Vagina (tissue), 2 donors: ENCODE results near the gene PDXK. TPM values are rescaled to one million over a fixed set of nuclear protein-coding genes. Genes with fewer than 3 reads are reported as not detected.
"Not testable (repeated sequence)": the region's sequence is repeated elsewhere in the genome, so short reads cannot be mapped to it uniquely, and the experiment has no call there.

ENCODE experiments used
- DNase-seq, 2 donors: peaks; one replicate each; pipeline ENCODE4 v3.0.0-alpha.2; 2017; ENCODE audit errors: extremely low spot score in 2 of 2
- H3K27ac ChIP-seq: fragments of 200-600 bp; sonication (generic); one replicate; pipeline ENCODE4 v1.5.1; 2019
- H3K27me3 ChIP-seq: fragments of 200-600 bp; sonication (generic); one replicate; pipeline ENCODE4 v1.5.1; 2019
- H3K36me3 ChIP-seq, 2 donors: fragments of 200-600 bp; sonication (generic); one replicate each; pipeline ENCODE4 v1.5.1; 2017 to 2019
- H3K4me1 ChIP-seq: fragments of 200-600 bp; sonication (generic); one replicate; pipeline ENCODE4 v1.5.1; 2019
- H3K4me3 ChIP-seq, 2 donors: fragments of 200-600 bp; sonication (generic); 1 replicate in 1 of 2; 2 replicates in 1 of 2; pipeline ENCODE4 v1.5.1; 2016 to 2019
- H3K9me3 ChIP-seq: fragments of 200-600 bp; sonication (generic); one replicate; pipeline ENCODE4 v1.5.1; 2019
- CTCF ChIP-seq, 3 experiments: fragments of 450-650 bp in 2 of 3; fragments of 200-600 bp in 1 of 3; sonication (generic) in 1 of 3; IDR thresholded peaks; one replicate each; pipeline ENCODE4 v1.5.1; 2017 to 2019; ENCODE audit warnings: antibody characterized with exemption in 3 of 3, mild to moderate bottlenecking in 2 of 3, moderate library complexity in 2 of 3
- POLR2A ChIP-seq, 2 donors: fragments of 450-650 bp; IDR thresholded peaks; one replicate each; pipeline ENCODE4 v1.6.1; 2017; ENCODE audit warnings: antibody characterized with exemption in 2 of 2, mild to moderate bottlenecking in 2 of 2, moderate library complexity in 2 of 2
- POLR2AphosphoS5 ChIP-seq, 2 donors: sonication (generic); formaldehyde crosslinking; IDR thresholded peaks; one replicate each; pipeline ENCODE4 v1.9.0; 2017; ENCODE audit warnings: antibody characterized with exemption in 2 of 2, mild to moderate bottlenecking in 2 of 2, low read depth in 1 of 2; ENCODE audit not compliant: insufficient read depth in 1 of 2
- intact Hi-C: fragments of 100-400 bp; cut with DNase I; formaldehyde crosslinking; loops from one replicate; pipeline ENCODE4 v1.15.1; 2023
- total RNA-seq: library from RNA; depleted of rRNA; stranded (reverse); fragments of >200 nt; gene quantifications from one replicate; pipeline ENCODE4 v1.2.3, GENCODE V29; 2016

Gene PDXK
- total RNA-seq, 1 donor from 2014 or later = 58.7 TPM

DNA sequence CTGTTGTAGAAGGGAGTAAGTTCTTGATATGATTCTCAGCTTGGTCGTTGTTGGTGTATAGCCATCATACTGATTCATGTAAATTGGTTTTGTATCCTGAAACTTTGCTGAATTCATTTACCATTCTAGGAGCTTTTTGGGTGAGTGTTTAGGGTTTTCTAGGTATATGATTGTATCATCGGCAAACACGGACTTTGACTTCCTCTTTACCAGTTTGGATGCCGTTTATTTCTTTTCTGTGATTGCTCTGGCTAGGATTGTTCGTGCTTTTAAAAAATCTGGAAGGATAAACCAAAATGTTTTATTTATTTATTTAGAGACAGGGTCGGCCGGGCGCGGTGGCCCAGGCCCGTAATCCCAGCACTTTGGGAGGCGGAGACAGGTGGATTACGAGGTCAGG lies 39.0 kb upstream of the PDXK start:
- no peak for TF ChIP-seq POLR2A (IDR thresholded peaks at IDR 0.05)
- no peak for TF ChIP-seq CTCF (IDR thresholded peaks at IDR 0.05)
- no peak for TF ChIP-seq POLR2AphosphoS5 (IDR thresholded peaks at IDR 0.05; ENCODE audit: insufficient read depth in 1 of 2, low read depth in 1 of 2)
- DNase-seq = no peak
- intact Hi-C loops = no loop called here

DNA sequence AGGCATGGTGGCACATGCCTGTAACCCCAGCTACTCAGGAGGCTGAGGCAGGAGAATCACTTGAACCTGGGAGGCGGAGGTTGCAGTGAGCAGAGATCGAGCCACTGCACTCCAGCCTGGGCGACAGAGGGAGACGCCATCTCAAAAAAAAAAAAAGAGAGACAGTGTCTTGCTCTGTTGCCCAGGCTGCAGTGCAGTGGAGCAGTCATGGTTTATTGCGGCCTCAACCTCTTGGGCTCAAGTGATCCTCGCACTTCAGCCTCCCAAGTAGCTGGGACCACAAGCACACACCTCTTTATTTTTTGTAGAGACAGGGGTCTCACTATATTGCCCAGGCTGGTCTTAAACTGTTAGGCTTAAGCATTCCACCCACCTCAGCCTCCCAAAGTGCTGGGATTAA lies 38.5 kb upstream of the PDXK start:
- intact Hi-C loops, H3K27me3 ChIP-seq, H3K27ac ChIP-seq, H3K4me3 ChIP-seq, H3K9me3 ChIP-seq, H3K4me1 ChIP-seq, DNase-seq: not testable (repeated sequence)
- peaks cover 0 to 58% of the 10 kb centered on the region in 2 donors for H3K36me3 ChIP-seq

More for the DNA sequence above, 39.0 kb upstream of the PDXK start:
- Histone ChIP-seq H3K36me3 (peaks cover 0 to 58% of the 10 kb centered on the region in 2 donors), H3K27me3 (no peaks in the 10 kb centered on the region), H3K4me3 (no peak overlapping the region), H3K4me1 (no peaks in the 10 kb centered on the region), H3K27ac (no peak overlapping the region), H3K9me3 (no peaks in the 10 kb centered on the region)

DNA sequence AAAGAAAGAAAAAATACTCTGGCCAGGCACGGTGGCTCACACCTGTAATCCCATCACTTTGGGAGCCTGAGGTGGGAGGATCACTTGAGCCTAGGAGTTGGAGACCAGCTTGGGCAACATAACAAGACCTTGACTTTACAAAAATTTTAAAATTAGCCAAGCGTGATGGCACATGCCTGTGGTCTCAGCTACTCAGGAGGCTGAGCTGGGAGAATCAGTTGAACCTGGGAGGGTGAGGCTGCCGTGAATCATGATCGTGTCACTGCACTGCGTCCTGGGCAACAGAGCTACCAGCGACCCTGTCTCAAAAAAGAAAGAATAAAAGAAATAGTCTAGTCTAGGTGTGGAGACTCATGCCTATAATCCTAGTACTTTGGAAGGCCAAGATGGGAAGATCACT lies 37.3 kb upstream of the PDXK start:
- TF ChIP-seq POLR2A (IDR thresholded peaks at IDR 0.05) = no peak
- no peak for TF ChIP-seq POLR2AphosphoS5 (IDR thresholded peaks at IDR 0.05; ENCODE audit: insufficient read depth in 1 of 2, low read depth in 1 of 2)
- no peak for TF ChIP-seq CTCF (IDR thresholded peaks at IDR 0.05)
- Histone ChIP-seq H3K27ac (no peak overlapping the region), H3K9me3 (no peaks in the 10 kb centered on the region), H3K4me3 (no peak overlapping the region), H3K4me1 (no peaks in the 10 kb centered on the region), H3K36me3 (peaks cover 0 to 60% of the 10 kb centered on the region in 2 donors), H3K27me3 (no peaks in the 10 kb centered on the region)
- intact Hi-C loops = no loop called here
- DNase-seq = no peak

GRCh38 chr21:43684424-43684823 lies 34.5 kb upstream of the PDXK start:
- Histone ChIP-seq H3K36me3 (peaks cover 0 to 79% of the 10 kb centered on the region in 2 donors), H3K4me3 (no peak overlapping the region), H3K9me3 (no peaks in the 10 kb centered on the region), H3K27me3 (no peaks in the 10 kb centered on the region), H3K27ac (no peak overlapping the region), H3K4me1 (no peaks in the 10 kb centered on the region)
- no peak for DNase-seq
- intact Hi-C loops = no loop called here
- TF ChIP-seq POLR2AphosphoS5 (IDR thresholded peaks at IDR 0.05; ENCODE audit: insufficient read depth in 1 of 2, low read depth in 1 of 2) (no peak), CTCF (IDR thresholded peaks at IDR 0.05) (no peak), POLR2A (IDR thresholded peaks at IDR 0.05) (no peak)

DNA sequence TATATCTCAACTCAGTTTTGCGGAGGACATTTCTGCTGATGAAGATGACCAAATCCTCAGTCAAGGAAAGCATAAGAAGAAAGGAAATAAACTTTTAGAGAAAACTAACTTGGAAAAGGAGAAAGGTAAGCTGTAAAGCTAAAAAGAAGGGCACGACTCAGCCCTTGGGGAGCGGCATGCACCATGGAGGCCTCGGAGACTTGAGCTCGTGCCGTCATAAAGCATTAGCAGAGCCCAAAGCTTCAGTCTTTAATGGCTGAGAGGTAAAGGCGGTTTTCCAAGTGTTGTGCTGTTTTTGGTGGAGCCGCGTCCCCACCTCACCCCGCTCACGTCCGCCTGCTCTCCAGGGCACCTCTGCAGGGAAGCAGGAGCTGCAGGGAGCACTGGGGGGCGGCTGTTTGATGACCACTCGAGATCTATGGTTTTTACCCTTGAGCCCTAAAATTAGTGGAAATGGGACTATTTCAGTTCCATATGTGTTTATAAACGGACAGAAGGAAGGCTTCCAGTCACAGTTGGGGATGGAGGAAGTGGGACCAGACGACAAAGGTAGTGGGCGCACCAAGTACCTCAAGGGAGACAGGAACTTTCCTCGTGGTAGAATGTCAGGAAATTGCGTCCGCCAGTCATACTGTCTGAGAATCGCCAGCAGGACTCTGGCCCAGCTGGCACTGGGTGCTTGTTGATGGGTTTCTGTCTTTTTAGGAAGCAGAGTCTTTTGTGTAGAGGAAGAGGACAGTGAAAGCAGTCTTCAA lies 31.9 kb upstream of the PDXK start:
- H3K4me1 ChIP-seq = no peaks in the 10 kb centered on the region
- DNase-seq = no peak
- intact Hi-C loops = no loop called here
- no peaks in the 10 kb centered on the region for H3K9me3 ChIP-seq
- peaks cover 0 to 91% of the 10 kb centered on the region in 2 donors for H3K36me3 ChIP-seq
- no peak overlapping the region for H3K4me3 ChIP-seq
- no peak for TF ChIP-seq CTCF (IDR thresholded peaks at IDR 0.05)
- TF ChIP-seq POLR2A (IDR thresholded peaks at IDR 0.05) = no peak
- no peak for TF ChIP-seq POLR2AphosphoS5 (IDR thresholded peaks at IDR 0.05; ENCODE audit: insufficient read depth in 1 of 2, low read depth in 1 of 2)
- H3K27me3 ChIP-seq = no peaks in the 10 kb centered on the region
- no peak overlapping the region for H3K27ac ChIP-seq
